Stimulated activated CD4-positive, alpha-beta T cell treated with anti-CD3 and anti-CD28 coated beads, Interleukin-15, amount 100 ng/mL, for 48 hours (primary cell): Measurements from ENCODE around the gene DNAJB4.
"Not testable (repeated sequence)": the region's sequence is repeated elsewhere in the genome, so short reads cannot be mapped to it uniquely, and the experiment has no call there.

Source experiments
- DNase-seq, 2 donors: peaks; one replicate each; pipeline ENCODE4 v3.0.0-alpha.2; 2020; ENCODE audit warnings: low read depth in 2 of 2

Gene DNAJB4

GRCh38 chr1:77990629-77991204 lies 14.0 kb upstream of the DNAJB4 start:
- no peak for DNase-seq

- no peak for DNase-seq
These were observed 13.1 kb upstream of the DNAJB4 start for GRCh38 chr1:77991638-77992037.

- DNase-seq, result no peak
These were observed 10.5 kb upstream of the DNAJB4 start for GRCh38 chr1:77994117-77994705.

- no peak for DNase-seq
These were observed 8.0 kb upstream of the DNAJB4 start for GRCh38 chr1:77996734-77997133.

DNA sequence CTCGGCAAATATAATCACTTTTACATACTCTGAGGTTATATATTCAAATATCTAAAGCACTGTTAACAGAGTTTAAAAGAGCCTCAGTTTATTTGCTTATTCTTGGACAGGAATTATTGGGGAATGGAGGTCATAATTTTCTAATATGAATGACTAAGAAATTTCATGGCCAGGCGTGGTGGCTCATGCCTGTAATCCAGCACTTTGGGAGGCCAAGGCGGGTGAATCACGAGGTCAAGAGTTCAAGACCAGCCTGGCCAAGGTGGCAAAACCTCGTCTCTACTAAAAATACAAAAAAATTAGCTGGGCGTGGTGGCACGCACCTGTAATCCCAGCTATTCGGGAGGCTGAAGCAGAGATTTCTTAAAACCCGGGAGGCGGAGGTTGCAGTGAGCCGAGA lies 4.2 kb upstream of the DNAJB4 start:
- not testable (repeated sequence) for DNase-seq

GRCh38 chr1:78003070-78003746 lies 1.5 kb upstream of the DNAJB4 start:
- no peak for DNase-seq

DNA sequence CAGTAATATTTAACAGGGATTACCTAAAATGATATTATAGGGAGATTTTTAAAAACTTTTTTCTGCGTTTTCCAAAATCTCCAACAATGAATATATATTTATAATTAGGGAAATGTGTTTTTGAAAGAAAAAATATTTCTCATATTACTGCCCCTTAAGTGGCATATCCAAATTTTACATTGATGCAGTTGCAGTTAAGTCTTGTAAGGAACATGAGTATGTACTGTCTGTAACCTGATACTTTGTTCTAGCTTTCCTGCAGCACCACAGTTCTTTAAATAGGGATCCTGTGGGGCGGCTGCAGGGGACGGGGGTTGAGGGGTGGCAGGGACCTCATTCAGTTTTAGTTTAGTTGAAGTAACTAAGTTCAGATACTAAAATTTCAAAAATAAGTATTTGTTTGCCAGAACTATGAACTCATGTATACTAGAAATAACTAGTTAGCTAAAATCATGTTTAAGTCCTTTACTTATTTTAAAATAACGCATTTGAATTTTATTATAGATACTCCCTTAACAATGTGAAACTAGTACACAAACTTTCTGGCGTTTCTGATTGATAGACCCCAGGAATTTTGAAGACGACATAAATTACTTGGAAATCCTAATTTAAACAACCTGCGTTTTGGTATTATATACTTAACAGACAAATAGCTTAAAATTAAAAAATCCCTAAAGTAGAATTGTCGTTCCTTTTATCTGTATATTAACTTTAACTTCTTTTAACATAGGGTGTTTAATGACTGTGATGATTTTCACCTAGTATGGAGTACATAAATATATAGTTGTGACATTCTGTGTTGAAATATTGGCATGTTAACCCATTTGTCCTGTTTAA lies 639 bp upstream of the DNAJB4 start:
- DNase-seq, result peak in 1 of 2 donors; percentile 24

GRCh38 chr1:78005448-78005722 lies 646 bp downstream of the DNAJB4 start:
- DNase-seq, result no peak

DNA sequence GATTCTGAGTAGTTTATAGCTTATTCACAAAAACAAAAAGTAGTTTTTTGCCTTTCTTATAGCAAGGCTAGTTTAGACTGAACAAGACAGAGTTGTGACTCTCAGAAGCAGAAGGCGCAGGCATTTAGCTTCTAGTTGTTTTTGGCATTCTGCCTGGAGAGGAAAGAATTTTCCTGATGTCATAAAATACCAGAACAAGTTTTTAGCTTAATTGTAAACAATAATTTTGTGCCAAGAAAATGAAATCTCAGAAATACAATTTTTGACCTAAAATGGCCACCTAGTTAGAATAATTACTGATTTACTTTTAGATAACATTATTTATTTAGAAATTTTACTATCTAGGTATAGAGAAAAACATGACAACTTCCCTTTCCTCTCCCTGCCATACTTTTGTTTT lies 1.0 kb downstream of the DNAJB4 start:
- DNase-seq, result no peak

DNA sequence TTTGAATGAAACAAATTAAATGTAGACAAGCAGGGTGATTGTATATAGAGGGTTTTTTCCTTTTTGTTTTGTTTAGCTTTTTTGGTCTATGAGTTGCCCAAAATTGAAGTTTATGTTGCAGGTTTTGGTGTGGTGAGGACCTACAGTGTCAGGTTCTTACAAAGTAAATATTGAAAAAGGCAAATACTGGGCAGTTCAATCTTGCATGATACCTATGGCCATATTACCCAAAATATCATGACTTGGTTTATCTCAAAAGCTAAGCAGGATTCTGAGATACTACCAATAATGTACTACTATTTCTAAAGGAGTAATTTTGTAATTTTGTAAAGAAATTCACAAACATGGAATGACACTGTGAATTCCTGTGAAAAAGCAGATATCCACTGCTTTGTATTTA lies 1.8 kb downstream of the DNAJB4 start:
- no peak for DNase-seq

- DNase-seq, result no peak
These were observed 3.1 kb downstream of the DNAJB4 start for GRCh38 chr1:78007677-78008341.

- no peak for DNase-seq
These were observed 4.5 kb downstream of the DNAJB4 start for GRCh38 chr1:78009276-78009675.

GRCh38 chr1:78009836-78010235 lies 5.1 kb downstream of the DNAJB4 start:
- DNase-seq, result no peak

DNA sequence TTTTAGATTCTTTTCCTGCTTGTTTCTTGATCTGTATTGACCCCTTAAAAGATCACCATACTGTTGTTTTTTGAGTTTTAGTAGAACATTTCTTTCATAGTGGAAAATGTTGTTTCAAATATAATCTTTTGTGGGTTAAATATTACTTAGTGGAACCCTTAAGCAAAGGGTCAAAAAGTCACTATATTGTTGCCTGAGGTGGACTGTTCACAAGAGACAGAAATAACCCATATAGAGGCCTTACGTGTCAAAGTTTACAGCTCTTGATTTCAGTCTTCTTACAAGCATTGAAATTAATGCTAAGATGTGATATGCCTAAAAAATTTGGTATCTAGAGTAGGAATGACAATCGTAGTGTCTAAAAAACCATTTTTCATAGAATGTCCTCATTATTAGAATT lies 6.3 kb downstream of the DNAJB4 start:
- no peak for DNase-seq

DNA sequence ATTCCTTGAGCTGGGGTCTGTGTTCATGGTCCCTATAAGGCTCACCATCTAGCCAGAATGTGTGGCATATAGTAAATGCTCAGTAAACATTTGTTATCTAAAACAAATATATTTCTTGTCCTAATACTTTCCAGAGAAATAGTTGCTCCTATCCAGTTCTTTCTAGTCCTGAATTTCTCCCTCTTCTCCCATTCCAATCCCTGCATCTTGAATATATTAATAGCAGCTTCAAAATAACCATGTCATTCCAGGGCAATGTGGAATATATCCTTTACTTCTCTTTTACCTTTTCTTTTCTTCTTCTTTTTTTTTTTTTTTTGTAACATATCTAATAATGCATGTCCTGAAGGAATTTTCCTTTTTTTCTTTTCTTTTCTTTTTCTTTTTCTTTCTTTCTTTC lies 10.4 kb downstream of the DNAJB4 start:
- DNase-seq, result no peak

GRCh38 chr1:78019024-78019423 lies 14.3 kb downstream of the DNAJB4 start:
- no peak for DNase-seq

DNA sequence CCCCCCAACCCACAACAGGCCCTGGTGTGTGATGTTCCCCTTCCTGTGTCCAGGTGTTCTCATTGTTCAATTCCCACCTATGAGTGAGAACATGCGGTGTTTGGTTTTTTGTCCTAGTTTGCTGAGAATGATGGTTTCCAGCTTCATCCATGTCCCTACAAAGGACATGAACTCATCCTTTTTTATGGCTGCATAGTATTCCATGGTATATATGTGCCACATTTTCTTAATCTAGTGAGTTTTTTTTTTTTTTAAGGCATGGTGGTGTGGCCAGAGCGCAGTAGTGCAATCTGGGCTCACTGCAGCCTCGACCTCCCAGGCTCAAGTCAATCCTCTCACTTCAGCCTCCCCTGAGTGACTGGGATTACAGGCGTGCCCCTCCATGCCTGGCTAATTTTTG lies 16.4 kb downstream of the DNAJB4 start:
- DNase-seq, result not testable (repeated sequence)

- no peak for DNase-seq
These were observed 25.1 kb downstream of the DNAJB4 start for GRCh38 chr1:78029793-78030192.

DNA sequence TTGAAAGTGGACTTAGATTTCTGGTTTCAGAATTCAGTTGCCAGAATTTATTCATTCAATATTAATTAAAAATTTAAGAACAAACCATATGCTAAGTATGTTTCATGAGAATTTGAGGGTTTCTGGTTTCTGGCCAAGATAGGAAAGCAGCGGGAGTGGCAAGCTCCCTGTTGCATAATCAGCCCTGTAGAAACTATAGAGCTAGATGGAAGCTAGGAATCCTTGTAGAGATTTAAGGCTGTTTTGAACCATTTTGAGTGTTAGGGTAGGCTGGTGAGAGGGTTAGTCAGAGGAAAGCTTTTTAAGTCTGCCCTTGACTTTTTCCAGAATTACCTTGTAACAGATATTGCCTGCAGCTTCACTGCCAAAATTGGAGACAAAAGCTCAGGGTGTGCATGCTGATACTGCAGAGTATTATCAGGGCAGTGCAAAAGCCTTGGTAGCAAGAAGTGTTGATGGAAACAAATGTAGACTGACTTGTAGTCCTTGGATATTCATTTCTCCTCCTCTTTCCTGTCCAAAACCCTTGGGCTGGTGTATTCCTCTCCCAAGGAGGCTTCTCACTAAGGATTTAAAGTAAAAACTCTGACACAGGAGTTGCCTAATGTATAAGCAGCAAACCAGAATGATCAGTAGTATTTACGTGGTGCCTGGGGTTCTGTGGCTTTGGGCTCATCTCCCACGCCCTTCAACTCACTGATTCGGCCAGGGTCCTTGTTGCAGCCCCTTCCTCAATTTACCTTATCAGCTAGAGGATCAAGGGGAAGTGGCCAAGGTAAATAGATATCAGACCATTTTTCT lies 28.5 kb downstream of the DNAJB4 start:
- DNase-seq, result no peak

GRCh38 chr1:78033797-78034172 lies 29.0 kb downstream of the DNAJB4 start:
- no peak for DNase-seq

- DNase-seq, result no peak
These were observed 30.4 kb downstream of the DNAJB4 start for GRCh38 chr1:78035121-78035520.

- no peak for DNase-seq
These were observed 31.7 kb downstream of the DNAJB4 start for GRCh38 chr1:78036450-78036849.
